Subcutaneous adipose tissue (tissue), 4 donors: ENCODE results near the gene CABLES1. TPM values are rescaled to one million over a fixed set of nuclear protein-coding genes. Genes with fewer than 3 reads are reported as not detected.

Experiments
- total RNA-seq, 4 donors: library from RNA; depleted of rRNA; stranded (reverse); fragments of >200 nt; gene quantifications; one replicate each; pipeline ENCODE4 v1.1.0, GENCODE V29; 2016
- TF ChIP-seq, protein P1 (sequence below): fragments of 450-650 bp; IDR thresholded peaks from one replicate; pipeline ENCODE4 v1.5.1; 2016; ENCODE audit warnings: low read depth, mild to moderate bottlenecking, control low read depth, antibody characterized with exemption, moderate library complexity

CABLES1 gene
- total RNA-seq, 4 donors from 2014 or later, result 22.5 to 50.7 (median 46.4) TPM

GRCh38 chr18:23272498-23273232, 137.4 kb downstream of the CABLES1 start:
- TF ChIP-seq, protein P1, sequence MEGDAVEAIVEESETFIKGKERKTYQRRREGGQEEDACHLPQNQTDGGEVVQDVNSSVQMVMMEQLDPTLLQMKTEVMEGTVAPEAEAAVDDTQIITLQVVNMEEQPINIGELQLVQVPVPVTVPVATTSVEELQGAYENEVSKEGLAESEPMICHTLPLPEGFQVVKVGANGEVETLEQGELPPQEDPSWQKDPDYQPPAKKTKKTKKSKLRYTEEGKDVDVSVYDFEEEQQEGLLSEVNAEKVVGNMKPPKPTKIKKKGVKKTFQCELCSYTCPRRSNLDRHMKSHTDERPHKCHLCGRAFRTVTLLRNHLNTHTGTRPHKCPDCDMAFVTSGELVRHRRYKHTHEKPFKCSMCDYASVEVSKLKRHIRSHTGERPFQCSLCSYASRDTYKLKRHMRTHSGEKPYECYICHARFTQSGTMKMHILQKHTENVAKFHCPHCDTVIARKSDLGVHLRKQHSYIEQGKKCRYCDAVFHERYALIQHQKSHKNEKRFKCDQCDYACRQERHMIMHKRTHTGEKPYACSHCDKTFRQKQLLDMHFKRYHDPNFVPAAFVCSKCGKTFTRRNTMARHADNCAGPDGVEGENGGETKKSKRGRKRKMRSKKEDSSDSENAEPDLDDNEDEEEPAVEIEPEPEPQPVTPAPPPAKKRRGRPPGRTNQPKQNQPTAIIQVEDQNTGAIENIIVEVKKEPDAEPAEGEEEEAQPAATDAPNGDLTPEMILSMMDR, result no peak

DNA sequence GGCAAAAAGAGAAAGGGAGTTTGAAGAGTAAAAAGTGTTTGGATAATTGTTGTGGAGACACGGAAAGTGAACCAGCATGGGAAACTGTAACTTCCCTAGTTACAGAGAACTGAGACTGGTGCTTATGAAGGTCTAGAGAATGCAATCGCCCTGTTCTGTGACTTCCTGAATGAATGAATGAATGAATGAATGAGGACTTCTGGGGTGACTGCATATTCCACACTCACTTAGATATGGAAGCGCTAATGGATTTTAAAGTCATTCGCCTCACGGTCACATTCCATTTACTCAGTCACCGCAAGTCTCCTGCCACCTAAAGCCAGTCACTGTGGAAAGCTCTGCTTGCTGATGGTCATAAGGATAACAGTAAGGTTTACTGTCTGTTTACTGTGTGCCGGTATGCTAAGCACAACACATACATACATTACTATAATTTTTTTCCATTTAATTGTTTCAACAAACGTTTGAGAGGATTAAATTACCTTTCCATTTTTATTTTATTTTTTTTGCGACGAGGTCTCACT, 138.2 kb downstream of the CABLES1 start:
- TF ChIP-seq, protein P1, result no peak

GRCh38 chr18:23274638-23275482, 139.6 kb downstream of the CABLES1 start:
- TF ChIP-seq, protein P1, result no peak

- TF ChIP-seq, protein P1, result no peak
These were observed 141.2 kb downstream of the CABLES1 start for GRCh38 chr18:23276451-23276850.

- TF ChIP-seq, protein P1, result no peak
These were observed 142.1 kb downstream of the CABLES1 start for GRCh38 chr18:23277399-23277798.

GRCh38 chr18:23279931-23280330, 144.6 kb downstream of the CABLES1 start:
- TF ChIP-seq, protein P1, result no peak

- TF ChIP-seq, protein P1, result no peak
These were observed 145.6 kb downstream of the CABLES1 start for GRCh38 chr18:23280844-23281243.
